Stimulated activated naive CD4-positive, alpha-beta T cell treated with Interleukin-2 at 50 U/mL for 16 hours (primary cell): ENCODE measurements around the gene EPB41L1.
A peak's percentile ranks its signal among the peaks of the same experiment; 100 is the strongest.
"Not testable (repeated sequence)": the region's sequence is repeated elsewhere in the genome, so short reads cannot be mapped to it uniquely, and the experiment has no call there.

ENCODE experiments used
- DNase-seq: peaks from one replicate; lab custom pipeline; 2025; lab: John Stamatoyannopoulos, UW

EPB41L1 gene

DNA sequence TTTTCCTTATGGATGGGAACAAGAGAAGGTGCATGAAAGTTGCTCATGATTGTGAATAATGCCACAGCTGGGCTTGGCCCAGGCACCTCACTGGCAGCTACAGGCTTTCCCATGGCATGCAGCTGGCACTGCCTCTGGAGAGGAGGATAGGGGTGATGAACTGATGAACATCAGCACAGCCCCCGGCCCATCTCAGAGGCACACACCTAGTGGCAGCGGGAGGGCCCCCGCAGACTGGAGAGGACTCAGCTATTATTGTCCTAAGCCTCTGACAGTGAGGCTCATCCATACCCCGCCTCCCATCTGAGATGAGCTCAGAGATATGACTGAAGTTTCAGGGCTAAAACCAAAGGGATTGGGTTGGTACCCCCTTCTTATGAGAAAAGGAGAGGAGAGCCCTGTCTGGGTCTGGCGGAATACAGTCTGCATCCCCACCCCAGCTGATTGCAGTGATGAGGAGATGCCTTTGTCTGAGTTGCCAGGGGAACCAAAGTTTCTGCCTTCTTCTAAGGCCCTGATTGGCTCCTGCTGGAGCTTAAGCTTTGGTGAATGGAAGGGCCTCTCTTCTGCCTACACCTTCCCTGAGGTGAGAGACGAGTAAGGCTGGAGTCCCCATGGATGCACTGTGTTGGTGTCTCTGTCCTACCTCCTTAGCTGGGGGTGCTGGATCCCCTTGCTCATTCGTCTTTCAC, 27.6 kb upstream of the EPB41L1 start:
- no peak for DNase-seq

- no peak for DNase-seq
Observed at GRCh38 chr20:36128463-36129159, 25.9 kb upstream of the EPB41L1 start.

- no peak for DNase-seq
Observed at GRCh38 chr20:36129160-36129543, 25.4 kb upstream of the EPB41L1 start.

GRCh38 chr20:36130390-36130789, 24.1 kb upstream of the EPB41L1 start:
- DNase-seq: no peak

DNA sequence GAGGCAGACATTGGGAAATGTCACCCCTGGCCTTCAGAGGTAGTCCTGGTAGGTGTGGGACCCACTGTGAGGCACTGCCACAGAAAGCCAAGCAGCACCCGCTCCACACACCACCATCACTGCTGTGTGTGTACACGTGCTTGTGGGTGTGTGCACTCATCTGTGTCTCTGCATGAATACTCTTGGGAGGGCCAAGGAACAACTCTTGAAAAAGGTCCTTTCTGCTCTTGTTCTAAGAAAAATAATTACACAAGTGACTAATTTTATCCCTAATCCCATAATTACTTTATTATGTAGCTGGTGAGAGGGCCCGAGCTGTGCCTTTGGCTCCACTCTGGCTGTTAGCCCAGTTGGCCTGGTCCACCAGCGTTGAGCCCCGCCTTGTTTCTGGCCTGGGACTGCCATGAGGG, 21.7 kb upstream of the EPB41L1 start:
- no peak for DNase-seq

- no peak for DNase-seq
Observed at GRCh38 chr20:36133821-36134220, 20.7 kb upstream of the EPB41L1 start.

DNA sequence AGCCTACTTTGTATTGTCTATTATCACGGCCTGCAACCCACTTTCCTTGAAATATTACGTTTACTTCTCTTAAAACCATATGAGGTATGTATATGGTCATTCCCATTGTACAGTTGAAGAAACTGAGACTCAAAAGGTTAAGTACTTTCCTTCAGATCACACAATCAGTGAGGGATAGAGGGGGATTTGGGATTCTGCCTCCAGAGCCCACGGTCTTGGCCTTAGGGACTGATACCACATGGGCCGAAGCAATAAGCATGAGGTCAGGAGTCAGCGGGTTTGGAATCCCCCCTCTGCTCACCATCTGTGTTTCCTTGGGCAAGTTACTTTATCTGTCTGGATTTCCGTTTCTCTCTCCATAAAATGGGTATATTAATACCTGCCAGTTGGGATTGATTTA, 19.4 kb upstream of the EPB41L1 start:
- DNase-seq: no peak

DNA sequence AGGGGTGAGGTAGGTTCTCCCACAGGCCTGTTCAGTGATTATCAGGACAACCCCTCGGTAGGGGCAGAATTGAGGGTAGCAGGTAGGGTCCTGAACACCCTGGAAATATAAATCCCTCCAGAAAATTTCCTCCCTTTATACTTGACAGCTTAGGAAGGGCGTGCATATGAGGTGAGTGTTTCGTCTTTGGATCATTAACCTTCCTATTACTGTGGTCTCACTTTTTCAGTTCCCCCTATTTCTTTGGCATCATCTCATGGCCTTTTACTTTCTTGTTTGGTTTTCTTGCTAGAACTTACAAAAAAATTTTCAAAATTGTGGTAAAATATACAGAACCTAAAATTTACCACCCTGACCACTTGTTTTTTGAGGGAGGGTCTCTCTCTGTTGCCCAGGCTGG, 18.7 kb upstream of the EPB41L1 start:
- no peak for DNase-seq

- not testable (repeated sequence) for DNase-seq
Observed at GRCh38 chr20:36137313-36137712, 17.2 kb upstream of the EPB41L1 start.

GRCh38 chr20:36141310-36141709, 13.2 kb upstream of the EPB41L1 start:
- no peak for DNase-seq

- DNase-seq: no peak
Observed at GRCh38 chr20:36144336-36144735, 10.2 kb upstream of the EPB41L1 start.

- no peak for DNase-seq
Observed at GRCh38 chr20:36145877-36146707, 8.4 kb upstream of the EPB41L1 start.

DNA sequence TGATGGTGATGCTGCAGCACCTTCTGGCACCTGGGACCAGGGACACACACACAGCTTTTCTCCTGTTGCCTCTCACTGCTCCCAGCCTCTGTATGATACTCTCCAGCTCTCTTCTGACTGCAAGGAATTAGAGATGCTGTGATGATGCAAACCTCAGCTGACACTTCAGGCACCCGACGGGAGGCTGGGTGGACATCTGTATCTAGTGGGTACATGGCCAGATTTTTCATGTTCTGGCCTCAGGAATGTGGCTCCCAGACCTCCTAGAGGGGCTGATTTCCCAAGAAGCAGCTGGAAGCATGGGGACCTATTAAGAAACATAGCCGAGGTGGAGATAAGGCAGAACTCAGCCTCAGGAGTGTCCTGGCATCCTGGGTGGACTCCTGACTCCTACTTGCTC, 6.8 kb upstream of the EPB41L1 start:
- DNase-seq: no peak

- DNase-seq: no peak
Observed at GRCh38 chr20:36148439-36148838, 6.1 kb upstream of the EPB41L1 start.

GRCh38 chr20:36149012-36149411, 5.5 kb upstream of the EPB41L1 start:
- DNase-seq: no peak

GRCh38 chr20:36149469-36149868, 5.1 kb upstream of the EPB41L1 start:
- DNase-seq: no peak

DNA sequence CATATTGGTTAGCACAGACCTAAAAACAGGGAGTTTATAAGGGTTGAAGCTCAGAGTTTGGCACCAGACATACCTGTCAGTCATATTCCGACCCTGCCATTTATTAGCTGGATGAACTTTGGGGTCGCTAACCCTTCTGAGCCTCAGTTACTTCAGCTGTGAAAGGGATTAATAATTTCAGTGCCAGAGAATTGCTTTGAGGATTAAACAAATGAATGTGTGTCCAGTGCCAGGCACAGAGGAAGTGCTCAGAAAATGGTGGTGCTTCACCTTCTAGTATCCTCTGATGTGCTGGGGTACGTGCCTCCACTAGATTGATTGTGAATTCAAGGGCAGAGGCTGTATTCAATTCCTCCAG, 4.1 kb upstream of the EPB41L1 start:
- DNase-seq: no peak

DNA sequence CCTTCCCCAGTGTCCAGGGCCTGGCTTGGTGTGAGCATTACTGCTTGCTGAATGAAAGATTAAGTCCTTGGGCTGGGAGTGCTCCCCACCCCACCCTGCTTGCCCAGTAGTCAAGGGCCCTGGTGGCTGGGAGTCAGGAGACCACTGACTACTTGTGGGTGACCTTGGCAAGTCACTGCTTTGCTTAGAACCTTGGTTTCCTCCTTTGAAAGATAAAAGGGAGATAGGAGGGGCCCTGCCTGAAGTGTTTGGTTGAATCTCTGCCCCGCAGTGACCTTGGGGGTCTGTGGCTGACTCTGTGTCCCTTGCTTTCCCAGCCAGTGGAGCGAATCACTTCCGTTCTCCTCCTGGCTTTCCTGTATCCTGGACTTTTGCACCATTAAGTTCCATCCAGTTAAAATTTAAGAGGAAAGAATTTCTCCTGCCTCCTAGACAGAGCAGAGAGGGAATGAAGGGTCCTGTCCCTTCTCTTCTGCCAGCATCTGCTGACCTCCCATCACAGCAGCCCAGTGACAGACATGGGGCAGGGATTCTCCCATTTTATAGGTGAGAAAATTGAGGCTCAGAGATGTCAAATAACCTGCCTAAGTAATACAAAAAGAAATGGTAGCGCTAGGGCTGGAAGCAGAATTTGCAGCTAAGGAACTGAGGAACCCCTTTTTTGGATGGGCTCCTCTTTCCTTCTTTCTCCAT, 3.5 kb upstream of the EPB41L1 start:
- no peak for DNase-seq

GRCh38 chr20:36152261-36152660, 2.3 kb upstream of the EPB41L1 start:
- no peak for DNase-seq

DNA sequence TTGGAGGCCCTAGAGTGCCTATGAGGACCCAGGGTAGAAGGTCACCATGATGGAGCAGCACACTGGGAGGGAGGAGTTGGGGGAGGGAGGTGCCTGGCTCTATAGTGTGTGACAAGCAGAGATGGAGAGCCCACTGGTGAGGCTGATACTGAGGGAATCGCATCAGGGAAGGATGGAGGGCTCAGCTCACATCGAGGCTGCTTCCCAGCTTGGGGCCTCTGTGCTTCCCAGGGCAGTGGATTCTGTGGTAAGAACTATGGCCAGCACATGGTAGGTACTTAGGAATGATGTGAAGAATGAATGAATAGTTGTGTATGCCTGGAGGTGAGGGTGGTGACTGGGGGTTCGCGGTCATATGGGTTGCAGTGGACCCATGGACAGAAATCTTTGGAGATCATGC, 1.3 kb upstream of the EPB41L1 start:
- no peak for DNase-seq

- peak; percentile 24 for DNase-seq
Observed at GRCh38 chr20:36153736-36154699, 522 bp upstream of the EPB41L1 start.
